Stimulated activated CD8-positive, alpha-beta memory T cell treated with anti-CD3 and anti-CD28 coated beads, Interleukin-4, amount 100 ng/mL, for 24 hours (primary cell): ENCODE data around the gene AMY2B.
"Not testable (repeated sequence)": the region's sequence is repeated elsewhere in the genome, so short reads cannot be mapped to it uniquely, and the experiment has no call there.

ENCODE experiments used
- DNase-seq: peaks from one replicate; pipeline ENCODE4 v3.0.0-alpha.2; 2020; ENCODE audit warnings: low read depth

The AMY2B gene

DNA sequence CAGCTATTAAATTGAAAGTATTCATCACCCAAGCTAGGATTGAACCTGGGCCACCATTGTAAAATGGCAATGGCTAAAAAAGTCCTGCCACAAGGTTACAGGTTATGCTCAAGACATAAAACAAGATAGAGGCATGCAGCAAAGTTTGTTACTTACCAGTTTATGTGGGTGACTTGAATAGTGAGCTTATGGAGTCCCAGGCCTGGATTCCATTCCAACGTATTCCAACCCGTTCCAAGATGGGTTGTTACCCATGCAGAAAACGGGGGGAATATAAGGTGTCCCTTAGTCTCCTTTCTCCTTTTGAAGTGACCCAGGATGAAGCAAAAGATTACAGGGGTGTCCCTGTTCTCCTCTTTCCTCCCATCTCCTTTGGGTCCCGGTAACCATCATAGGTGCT is 56.0 kb downstream of the AMY2B start:
- not testable (repeated sequence) for DNase-seq
